Measurements from ENCODE around the gene C1orf198.

GRCh38 chr1:230821346-230821745 is 47.0 kb downstream of the C1orf198 start:
- TF ChIP-seq CTCF (IDR thresholded peaks at IDR 0.05) (no peak), POLR2A (IDR thresholded peaks at IDR 0.05) (no peak), POLR2AphosphoS5 (IDR thresholded peaks at IDR 0.05) (no peak)

Measured in breast epithelium (tissue), 3 donors.